HG02840 (cell line): ENCODE data around the gene UBXN7.
"Not testable (repeated sequence)": the region's sequence is repeated elsewhere in the genome, so short reads cannot be mapped to it uniquely, and the experiment has no call there.

ENCODE experiments used
- ATAC-seq: cut with Tn5 transposase; IDR thresholded peaks from one replicate; pipeline ENCODE4 v1.9.1; 2021; ENCODE audit warnings: mild to moderate bottlenecking, moderate library complexity, moderate number of reproducible peaks; ENCODE audit not compliant: unreplicated experiment, low FRiP score

Gene UBXN7

GRCh38 chr3:196358540-196358939, 73.7 kb downstream of the UBXN7 start:
- not testable (repeated sequence) for ATAC-seq

GRCh38 chr3:196357905-196358304, 74.3 kb downstream of the UBXN7 start:
- no peak for ATAC-seq

- no peak for ATAC-seq
Observed at GRCh38 chr3:196356556-196356955, 75.7 kb downstream of the UBXN7 start.

DNA sequence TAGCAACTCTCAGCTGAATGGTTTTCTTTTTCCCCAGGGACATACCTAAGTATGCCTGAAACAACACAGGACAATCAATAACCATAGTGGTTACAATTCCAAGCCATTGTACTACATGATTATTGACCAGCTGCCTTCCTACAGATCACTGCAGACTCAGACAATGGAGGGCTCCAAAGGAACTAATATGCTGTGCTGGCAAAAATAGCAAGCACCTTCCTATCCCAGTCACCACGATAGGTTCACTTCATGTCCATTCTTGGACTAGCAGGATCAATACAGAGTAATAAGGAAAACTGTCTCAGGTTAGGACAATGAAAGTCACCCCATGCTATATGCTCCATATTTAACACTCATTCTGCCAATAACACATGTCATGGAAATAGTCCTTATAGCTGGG, 76.6 kb downstream of the UBXN7 start:
- no peak for ATAC-seq

GRCh38 chr3:196354132-196354531, 78.1 kb downstream of the UBXN7 start:
- ATAC-seq = no peak

DNA sequence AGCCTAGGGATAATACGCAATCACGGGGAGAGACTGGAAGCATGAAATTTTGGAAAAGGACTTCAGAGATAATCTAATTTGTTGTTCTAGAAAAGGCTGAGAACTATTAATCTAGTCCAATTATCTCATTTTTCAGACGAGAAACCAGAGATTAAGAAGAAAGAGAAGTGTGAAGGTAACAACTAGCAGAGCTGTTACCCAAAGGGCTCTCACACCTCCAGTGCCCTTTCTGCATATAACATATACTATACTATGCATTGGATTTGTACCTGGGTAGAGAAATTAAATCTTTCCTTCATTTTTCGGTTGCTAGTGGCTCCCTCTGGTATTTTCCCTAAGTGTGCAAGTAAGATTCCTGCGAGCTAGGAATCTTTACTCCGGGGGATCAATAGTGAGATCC, 80.7 kb downstream of the UBXN7 start:
- no peak for ATAC-seq

DNA sequence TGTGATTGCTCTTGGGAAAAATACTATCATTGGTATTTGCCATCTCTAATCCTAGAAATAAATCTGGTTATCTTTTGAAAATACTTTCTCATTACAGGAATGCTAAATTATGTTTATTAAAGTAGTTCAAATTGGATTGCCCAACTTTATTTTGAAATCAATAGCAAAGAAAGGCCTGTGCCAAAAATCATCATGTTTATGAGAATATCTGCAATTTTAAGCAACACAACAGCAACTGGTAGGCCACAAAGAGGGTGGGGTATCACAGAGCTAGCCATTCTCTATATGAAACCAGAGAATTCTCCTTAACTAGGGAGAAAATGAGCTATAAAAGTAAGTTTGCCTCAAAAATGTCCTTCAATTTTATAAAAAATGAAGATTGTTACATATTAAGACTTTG, 82.2 kb downstream of the UBXN7 start:
- no peak for ATAC-seq

DNA sequence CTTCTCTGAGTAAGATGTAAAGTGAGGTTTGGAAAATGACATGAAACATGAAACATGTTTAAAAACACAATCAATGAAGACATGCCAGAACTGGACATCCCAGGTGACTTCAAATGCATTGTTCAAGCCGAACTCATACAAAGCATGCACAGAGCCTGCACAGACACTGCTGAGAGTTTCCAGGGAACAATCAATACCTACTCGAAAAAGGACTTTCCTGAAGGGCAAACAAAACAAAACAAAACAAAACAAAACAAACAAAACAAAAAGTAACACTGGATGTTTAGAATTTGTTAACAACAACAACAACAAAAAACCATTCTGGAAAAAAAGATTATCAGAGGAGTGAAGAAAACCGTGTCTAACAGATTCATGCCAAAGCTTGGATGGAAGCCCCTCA, 83.5 kb downstream of the UBXN7 start:
- ATAC-seq = no peak

DNA sequence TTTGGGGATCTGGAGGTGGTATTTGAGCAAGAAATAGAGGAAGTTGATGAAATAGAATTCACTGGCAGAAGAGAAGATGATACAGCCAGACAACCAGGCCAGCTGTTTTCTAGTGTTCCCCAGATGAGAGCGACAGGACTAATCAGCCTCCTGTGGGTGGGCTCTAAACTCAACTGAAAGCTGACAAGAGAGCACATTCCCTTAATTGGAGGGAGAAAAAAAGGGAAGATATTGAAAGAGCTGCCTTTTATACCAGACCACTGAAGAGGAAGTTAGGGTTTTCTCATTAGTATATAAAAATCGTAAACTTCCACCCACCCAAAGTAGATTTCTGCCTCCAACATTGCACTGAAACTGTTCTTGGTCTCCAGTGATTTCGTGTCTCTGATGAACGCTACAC, 87.6 kb downstream of the UBXN7 start:
- no peak for ATAC-seq

GRCh38 chr3:196343917-196344316, 88.3 kb downstream of the UBXN7 start:
- ATAC-seq = not testable (repeated sequence)

DNA sequence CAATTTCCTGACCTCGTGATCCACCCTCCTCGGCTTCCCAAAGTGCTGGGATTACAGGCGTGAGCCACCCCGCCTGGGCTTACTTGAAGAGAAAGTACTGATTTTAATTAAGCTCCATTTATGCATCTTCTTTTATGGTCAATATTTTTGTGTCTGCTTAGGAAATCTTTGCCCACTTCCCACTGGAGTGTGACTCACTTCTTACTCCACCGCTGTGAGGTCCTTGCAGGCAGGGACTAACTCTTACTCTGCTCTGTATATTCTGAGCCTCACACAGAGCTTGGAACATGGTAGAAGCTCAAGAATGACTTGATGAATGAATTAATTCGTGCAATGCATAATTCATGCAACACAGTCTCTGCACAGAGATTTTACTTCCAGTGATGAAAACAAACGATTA, 91.1 kb downstream of the UBXN7 start:
- no peak for ATAC-seq

DNA sequence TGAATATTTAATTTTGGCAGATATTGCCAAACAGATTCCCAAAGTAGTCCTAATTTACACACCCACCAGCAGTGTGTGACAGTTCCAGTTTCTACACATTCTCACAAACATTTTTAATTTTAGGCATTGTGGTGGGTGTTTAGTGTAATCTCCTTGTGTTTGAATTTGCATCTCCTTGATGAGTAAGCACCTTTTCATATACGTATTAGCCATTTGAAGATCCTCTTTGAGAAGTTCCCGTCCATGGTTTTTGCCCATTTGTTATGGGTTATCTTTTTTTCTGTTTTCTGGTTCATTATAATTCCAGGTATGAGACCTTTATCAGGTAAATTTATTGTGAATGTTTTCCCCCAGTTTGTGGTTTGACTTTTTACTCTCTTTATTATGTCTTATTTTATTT, 91.8 kb downstream of the UBXN7 start:
- no peak for ATAC-seq

- no peak for ATAC-seq
Observed at GRCh38 chr3:196339493-196340254, 92.6 kb downstream of the UBXN7 start.

GRCh38 chr3:196339044-196339443, 93.2 kb downstream of the UBXN7 start:
- ATAC-seq = no peak

- no peak for ATAC-seq
Observed at GRCh38 chr3:196336319-196337145, 95.7 kb downstream of the UBXN7 start.

GRCh38 chr3:196335503-196335948, 96.7 kb downstream of the UBXN7 start:
- ATAC-seq = no peak

- ATAC-seq = no peak
Observed at GRCh38 chr3:196334982-196335381, 97.2 kb downstream of the UBXN7 start.

DNA sequence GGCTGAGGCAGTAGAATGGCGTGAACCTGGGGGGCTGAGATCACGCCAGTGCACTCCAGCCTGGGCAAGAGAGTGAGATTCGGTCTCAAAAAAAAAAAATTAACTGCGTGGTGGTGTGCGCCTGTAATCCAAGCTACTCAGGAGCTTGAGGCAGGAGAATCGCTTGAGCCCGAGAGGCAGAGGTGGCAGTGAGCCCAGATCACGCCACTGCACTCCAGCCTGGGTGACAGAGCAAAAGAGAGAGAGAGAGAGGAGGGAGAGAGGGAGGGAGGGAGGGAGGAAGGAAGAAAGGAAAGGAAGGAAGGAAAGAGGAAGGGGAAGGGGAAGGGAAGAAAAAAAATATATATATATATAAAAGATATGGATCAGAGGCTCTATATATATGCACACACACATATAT, 100.1 kb downstream of the UBXN7 start:
- ATAC-seq = no peak

- no peak for ATAC-seq
Observed at GRCh38 chr3:196327405-196327804, 104.8 kb downstream of the UBXN7 start.

GRCh38 chr3:196326936-196327335, 105.3 kb downstream of the UBXN7 start:
- ATAC-seq = no peak

DNA sequence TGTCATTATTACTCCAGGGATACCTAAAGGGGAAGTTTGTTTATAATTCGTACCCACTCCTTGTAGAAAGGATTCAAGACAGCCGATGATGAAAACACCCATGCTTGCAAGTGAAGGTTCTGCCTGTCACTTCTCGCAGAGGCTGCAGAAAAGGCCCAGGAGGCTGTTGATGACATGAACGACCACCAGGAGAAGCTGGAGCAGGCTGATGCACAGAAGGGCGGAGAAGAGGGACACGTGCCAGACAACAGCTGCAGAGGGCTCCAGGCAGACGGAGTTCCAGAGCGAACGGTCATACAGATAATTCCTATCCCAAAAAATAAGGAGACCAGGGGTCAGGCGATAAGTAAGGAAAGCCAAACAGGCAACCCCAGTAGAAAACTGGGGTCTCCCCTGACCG, 108.5 kb downstream of the UBXN7 start:
- ATAC-seq = no peak

DNA sequence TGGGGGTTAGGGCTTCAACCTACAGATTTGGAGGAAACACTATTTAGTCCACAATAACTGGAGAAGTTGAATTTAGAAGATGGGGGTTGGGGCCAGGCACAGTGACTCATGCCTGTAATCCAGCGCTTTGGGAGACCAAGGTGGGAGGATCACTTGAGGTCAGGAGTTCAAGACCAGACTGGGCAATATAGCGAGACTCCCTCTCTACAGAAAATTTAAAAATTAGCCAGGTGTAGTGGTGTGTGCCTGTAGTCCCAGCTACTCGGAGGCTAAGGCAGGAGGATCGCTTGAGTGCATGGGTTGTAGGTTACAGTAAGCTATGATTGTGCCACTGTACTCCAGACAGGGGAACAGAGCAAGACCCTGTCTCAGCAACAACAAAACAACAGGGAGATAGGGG, 109.2 kb downstream of the UBXN7 start:
- ATAC-seq = no peak
